NOMO-1 (cell line): Measurements from ENCODE around the gene LENEP.
A peak's percentile ranks its signal among the peaks of the same experiment; 100 is the strongest.
"Not testable (repeated sequence)": the region's sequence is repeated elsewhere in the genome, so short reads cannot be mapped to it uniquely, and the experiment has no call there.

ENCODE experiments used
- DNase-seq, 2 experiments: peaks; one replicate each; lab custom pipeline; 2025; ENCODE audit not compliant: unreplicated experiment in 2 of 2; lab: John Stamatoyannopoulos, UW

LENEP gene

DNA sequence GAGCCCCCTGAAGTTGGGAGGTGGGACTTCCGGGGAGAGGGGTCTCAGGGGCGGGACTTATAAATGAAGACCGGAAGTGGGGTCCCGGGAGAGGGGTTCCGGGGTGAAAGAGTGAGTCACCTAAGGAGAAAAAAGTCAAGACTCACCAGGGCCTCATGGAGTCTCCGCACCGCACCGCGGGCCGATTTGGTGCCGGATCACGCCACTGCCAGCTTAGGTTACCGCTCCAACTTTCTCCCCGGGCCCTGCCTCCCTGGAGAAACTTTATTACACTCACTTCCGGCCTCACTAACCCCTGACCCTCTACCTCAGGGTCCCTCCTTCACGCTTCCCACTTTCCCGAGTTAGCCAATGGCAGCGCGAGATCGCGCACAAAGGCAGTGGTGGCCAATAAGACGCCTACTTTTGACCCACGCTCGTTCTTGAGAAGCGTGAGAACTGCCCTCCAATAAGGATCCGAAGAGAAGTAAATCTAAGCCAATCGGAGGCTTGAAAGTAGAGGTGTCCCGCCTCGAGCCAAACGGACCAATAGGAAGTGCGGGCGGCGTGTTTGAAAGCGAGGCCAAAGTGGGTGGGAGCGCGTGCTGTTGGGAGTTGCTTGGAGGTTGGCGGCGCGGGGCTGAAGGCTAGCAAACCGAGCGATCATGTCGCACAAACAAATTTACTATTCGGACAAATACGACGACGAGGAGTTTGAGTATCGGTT, 19.1 kb upstream of the LENEP start, which contains the start of gene CKS1B:
CKS1B (plus strand) TSS at position 580 of the 706 bp plus-strand sequence; CDS start at position 645, 65 bp downstream.
- DNase-seq, result peak; percentile 98 to 100

DNA sequence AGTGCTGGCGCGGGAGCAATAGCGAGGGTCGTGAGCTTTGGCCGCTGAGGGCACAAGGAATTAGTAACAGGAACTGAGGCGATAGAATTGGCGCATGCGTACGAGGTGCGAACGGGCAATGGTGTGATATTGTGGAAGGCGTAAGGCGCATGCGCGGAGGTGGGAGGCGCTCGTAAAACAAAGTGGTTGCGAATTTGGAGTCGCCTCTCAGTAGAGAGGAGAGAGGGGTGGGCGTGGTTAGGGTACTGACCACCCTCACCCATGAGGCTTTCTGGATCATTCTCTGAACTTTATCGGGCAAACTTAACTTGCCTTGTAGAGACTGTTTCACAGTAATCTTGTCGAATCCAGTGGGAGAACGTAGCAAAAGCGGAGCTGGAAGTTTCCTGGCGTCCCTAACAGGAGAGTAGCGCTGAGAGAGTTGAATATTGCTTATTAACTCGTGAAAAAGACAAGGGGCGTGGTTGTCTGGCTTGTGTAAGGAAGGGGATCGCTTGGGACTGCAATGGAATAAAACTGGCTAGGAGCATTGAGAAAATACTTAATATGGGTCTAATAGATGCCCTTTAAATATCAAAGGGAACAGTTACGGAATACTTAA, 18.5 kb upstream of the LENEP start:
- DNase-seq, result peak; percentile 96 to 97

DNA sequence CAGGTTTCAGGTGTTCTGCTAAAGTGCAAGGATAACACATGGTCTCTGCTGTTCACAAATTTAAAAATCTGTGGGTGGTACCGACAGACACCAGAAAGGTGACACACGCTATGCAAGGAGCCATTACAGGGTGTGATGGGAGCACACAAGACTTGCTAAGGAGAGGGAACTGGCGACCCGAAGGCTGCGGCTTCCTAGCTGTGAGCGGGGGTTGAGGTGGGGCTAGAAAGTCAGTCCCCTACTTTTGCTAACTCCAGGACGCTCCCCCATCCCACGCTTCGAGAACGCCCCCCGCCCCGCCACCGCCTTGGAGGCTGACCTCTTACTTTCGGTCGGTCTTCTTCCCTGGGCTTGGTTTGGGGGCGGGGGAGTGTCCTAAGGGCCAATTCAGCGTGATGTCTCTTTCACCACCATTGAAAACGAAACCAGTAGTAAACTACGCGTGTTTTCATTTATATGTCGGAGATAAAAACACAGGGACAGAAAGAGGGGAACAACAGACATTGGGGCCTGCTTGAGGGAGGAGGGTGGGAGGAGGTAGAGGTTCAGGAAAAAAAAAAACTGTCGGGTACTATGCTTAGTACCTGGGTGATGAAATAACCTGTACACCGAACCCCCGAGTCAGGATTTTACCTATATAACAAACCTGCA, 17.9 kb upstream of the LENEP start:
- DNase-seq, result peak; percentile 46 to 67

DNA sequence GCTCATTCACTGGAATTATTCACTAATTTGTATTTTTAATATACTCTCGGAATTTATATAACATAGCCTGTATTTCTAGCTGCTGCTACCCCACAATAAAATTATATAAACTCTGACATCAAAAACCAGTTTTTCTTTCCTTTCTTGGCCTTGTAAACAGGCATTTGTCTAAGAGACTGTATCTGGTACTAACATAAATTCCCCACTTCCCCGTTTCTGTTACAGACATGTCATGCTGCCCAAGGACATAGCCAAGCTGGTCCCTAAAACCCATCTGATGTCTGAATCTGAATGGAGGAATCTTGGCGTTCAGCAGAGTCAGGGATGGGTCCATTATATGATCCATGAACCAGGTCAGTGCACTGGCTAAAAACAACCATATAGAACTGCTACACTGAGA, 15.6 kb upstream of the LENEP start:
- not testable (repeated sequence) for DNase-seq

GRCh38 chr1:154978360-154978759, 15.0 kb upstream of the LENEP start:
- DNase-seq, result no peak

GRCh38 chr1:154982341-154982740, 11.0 kb upstream of the LENEP start:
- DNase-seq, result no peak

GRCh38 chr1:154982897-154983648, 10.3 kb upstream of the LENEP start, which contains the start of gene FLAD1:
FLAD1 (plus strand) TSS chr1:154983344; CDS start chr1:154983695, 351 bp downstream.
- peak; percentile 98 to 99 for DNase-seq

DNA sequence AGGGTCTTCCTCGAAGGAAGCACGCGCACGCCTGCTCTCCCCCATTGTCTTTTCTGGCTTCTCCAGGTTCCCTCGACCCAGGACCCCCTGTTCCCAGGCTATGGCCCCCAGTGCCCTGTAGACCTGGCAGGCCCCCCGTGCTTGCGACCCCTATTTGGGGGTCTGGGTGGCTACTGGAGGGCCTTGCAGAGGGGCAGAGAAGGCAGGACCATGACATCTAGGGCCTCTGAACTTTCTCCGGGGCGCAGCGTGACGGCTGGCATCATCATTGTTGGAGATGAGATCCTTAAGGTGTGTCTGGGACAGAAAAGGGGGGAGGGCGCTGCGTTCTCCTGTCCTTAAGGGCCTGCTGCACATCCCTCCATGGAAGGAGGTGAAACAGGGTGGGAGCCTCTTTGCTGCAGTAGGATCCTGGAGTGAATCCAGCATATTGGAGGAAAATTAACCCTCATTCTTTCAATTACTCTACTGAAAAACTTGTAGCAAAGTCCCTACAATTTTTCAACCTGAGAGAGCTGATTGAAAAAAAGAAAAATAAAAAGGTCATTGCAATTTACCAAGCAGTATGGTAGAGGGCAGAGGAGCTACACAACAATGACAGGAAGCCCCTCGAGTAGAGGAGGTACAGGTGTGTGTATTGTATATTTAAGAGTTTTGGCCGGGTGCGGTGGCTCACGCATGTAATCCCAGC, 9.5 kb upstream of the LENEP start:
- no peak for DNase-seq

GRCh38 chr1:154986736-154987135, 6.7 kb upstream of the LENEP start:
- DNase-seq, result not testable (repeated sequence)

- no peak for DNase-seq
Observed at GRCh38 chr1:154987326-154987725, 6.1 kb upstream of the LENEP start.

GRCh38 chr1:154988058-154988954, 5.1 kb upstream of the LENEP start:
- DNase-seq, result no peak

DNA sequence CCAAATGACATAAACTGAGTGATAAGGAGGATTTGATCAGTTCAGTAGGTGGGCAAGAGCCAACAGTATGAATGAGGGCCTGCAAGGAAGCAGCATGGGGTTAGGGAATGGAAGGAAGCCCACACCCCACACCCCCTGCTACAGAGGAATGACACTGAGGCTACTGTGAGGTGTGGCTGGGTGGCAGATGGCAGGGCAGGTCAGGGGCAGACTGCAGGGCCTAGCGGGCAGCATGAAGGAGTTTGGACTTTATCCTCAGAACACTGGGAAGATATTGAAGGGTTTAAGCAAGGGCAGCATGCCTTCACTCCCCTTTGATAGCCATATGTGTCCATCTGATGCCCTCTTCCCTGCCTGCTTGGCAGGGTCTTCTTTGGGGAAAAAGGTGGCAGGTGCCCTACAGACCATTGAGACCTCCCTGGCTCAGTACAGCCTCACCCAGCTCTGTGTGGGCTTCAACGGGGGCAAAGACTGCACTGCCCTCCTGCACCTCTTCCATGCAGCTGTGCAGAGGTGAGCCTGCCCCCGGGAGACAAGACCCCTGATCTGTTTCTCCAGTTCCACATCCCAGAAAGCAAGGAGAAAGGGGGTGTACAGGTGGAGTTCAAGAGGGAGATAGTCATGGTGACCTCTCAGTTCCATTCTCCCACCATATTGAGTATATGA, 4.1 kb upstream of the LENEP start:
- no peak for DNase-seq

- no peak for DNase-seq
Observed at GRCh38 chr1:154990276-154990675, 3.1 kb upstream of the LENEP start.

- no peak for DNase-seq
Observed at GRCh38 chr1:154992721-154993571, 440 bp upstream of the LENEP start.

GRCh38 chr1:154994269-154994587, 842 bp downstream of the LENEP start:
- DNase-seq, result no peak

- DNase-seq, result no peak
Observed at GRCh38 chr1:154994591-154994990, 1.2 kb downstream of the LENEP start.

GRCh38 chr1:154995301-154995983, 2.1 kb downstream of the LENEP start:
- DNase-seq, result peak in 1 of 2 experiments; percentile 20
